Heart left ventricle (tissue), 13 donors: ENCODE measurements around the gene YTHDC1.

Source experiments
- CTCF ChIP-seq, 12 donors: fragments of 200-600 bp; sonication (generic) in 4 of 12; IDR thresholded peaks; one replicate each; pipeline versions ENCODE4 v1.5.0 to v1.8.0; 2018 to 2022; ENCODE audit warnings: antibody characterized with exemption in 12 of 12, mild to moderate bottlenecking in 5 of 12
- POLR2A ChIP-seq, 2 donors: fragments of 450-650 bp; IDR thresholded peaks; one replicate each; pipeline ENCODE4 v1.6.1; 2017; ENCODE audit warnings: antibody characterized with exemption in 2 of 2, mild to moderate bottlenecking in 2 of 2, moderate library complexity in 2 of 2
- donor health status: ischemic (EF 13 %, LVEDD 7.1; RV severe dilation, severe dysfunction).
- donor health status: DM: no; HTN: yes; CAD: no.
- donor health status: DM: no; HTN: no; CAD: no.
- donor health status: ischemic (EF 25% LVEDD 6.9; RV normal size, moderate dysfunction).
- donor health status: ischemic (EF 25% LVEDD 5.7; RV mildly dilated, moderate dysfunction).
- donor health status: ischemic (EF 35%, LVEDD 5.7; RV mildly dilated, moderate dysfunction).
- donor health status: nonischemic (EF 11% LVEDD 7.7; RV severe dilation, severe dysfunction).
- donor health status: DM: yes; HTN: yes; CAD: no.
- donor health status: PGD.
- donor health status: ischemic (EF 29% LVEDD 5.4; RV normal size, mild dysfunction).
- donor health status: nonischemic (EF 23%, LVEDD 6.1; RV moderate dilation, normal function).

DNA sequence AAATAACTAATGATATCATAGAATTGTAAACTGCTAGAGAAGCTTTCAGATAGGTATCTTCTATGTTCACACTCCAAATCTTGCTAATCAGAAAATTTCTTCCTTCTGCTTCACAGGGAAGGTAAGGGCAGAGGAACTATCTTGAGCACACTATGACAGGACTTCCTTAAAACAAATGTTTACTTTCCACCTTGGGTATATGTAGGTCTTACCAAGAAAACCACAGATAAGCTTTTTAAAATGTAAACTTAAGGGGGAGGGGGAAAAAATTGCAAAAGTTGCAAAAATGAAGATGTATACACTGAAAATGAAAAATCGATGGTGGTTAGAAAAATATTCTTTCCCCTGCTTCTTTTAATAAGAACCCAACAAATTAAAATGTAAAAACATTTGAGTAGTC is 30.9 kb downstream of the YTHDC1 start:
- TF ChIP-seq CTCF (IDR thresholded peaks at IDR 0.05) (no peak), POLR2A (IDR thresholded peaks at IDR 0.05) (no peak)
